Activated CD4-positive, alpha-beta T cell treated with anti-CD3 and anti-CD28 coated beads for 24 hours (primary cell): ENCODE measurements around the gene RHAG.
"Not testable (repeated sequence)": the region's sequence is repeated elsewhere in the genome, so short reads cannot be mapped to it uniquely, and the experiment has no call there.

Experiments used
- DNase-seq, 2 donors: peaks; one replicate each; pipeline ENCODE4 v3.0.0-alpha.2; 2020; ENCODE audit warnings: low read depth in 2 of 2

RHAG gene

GRCh38 chr6:49635978-49636712 lies 494 bp downstream of the RHAG start:
- no peak for DNase-seq

DNA sequence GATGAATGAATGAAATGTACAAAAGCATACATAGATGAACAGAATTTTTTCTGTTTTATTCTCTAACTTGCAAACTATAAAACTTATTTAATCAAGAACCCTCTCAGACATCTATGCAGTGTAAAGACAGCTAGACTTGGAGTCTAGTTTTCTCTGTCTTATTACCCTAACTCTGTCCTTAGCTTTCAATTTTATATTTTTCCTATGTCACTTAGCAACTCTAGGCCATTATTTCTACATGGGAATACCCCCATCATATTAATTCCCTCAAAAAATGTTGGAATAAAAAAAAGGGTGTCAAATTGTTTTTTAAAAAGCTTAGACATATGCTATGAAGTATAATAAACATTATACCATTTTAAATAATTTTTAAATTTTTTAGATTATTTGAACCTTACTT lies 1.2 kb downstream of the RHAG start:
- no peak for DNase-seq

GRCh38 chr6:49634836-49635218 lies 1.8 kb downstream of the RHAG start:
- DNase-seq = no peak

DNA sequence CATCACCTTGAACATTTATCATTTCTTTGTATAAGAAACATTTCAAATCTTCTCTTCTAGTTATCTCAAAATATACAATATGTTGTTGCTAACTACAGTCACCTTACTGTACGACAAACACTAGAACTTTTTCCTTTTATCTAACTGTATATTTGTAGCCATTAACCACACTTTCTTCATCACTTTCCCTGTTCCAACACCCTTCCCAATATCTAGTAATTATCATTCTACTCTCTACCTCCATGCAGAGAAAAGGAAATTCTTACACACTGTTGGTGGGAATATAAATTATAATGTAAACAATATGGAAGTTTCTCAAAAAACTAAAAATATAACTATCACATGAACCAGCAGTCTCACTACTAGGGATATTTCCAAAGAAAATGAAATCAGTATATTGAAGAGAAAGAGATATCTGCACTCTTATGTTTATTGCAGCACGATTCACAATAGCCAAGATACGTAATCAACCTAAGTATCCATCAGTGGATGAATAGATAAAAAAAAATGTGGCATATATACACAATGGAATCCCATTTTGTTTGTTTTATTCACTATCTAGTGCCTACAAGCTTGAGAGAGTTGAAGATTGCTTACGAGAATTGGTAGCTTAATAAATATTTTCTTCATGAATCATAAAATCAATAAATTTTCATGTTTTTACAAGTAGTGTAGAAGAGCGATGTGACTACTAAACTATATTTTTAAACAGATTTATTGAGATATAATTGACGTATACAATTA lies 2.4 kb downstream of the RHAG start:
- no peak for DNase-seq

- no peak for DNase-seq
Observed at GRCh38 chr6:49633541-49633940, 3.1 kb downstream of the RHAG start.

GRCh38 chr6:49632727-49633126 lies 3.9 kb downstream of the RHAG start:
- DNase-seq = no peak

DNA sequence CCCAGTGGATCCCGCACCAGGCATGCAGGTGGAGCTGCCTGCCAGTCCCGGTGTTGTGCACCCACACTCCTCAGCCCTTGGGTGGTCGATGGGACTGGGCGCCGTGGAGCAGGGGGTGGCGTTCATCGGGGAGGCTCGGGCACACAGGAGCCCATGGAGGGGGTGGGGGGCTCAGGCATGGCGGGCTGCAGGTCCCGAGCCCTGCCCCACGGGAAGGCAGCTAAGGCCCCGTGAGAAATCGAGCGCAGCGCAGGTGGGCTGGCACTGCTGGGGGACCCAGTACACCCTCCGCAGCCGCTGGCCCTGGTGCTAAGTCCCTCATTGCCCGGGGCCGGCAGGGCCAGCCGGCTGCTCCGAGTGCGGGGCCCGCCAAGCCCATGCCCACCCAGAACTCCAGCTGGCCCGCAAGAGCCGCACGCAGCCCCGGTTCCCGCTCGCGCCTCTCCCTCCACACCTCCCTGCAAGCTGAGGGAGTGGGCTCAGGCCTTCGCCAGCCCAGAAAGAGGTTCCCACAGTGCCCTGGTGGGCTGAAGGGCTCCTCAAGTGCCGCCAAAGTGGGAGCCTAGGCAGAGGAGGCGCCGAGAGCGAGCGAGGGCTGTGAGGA lies 7.1 kb downstream of the RHAG start:
- not testable (repeated sequence) for DNase-seq

DNA sequence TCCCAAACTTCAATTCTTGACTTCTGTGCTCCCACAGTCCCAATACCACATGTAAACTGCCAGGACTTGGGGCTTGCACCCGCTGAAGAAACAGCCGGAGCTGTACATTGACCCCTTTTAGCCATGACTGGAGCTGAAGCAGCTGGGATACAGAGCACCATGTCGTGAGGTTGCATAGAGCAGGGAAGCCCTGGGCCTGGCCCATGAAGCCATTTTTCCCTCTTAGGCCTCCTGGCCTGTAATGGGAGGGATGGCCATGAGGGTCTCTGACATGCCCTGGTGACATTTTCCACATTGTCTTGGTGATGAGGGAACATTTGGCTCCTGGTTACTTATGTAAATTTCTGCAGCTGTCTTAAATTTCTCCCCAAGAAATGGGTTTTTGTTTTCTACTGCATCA lies 9.8 kb downstream of the RHAG start:
- DNase-seq = no peak

- DNase-seq = no peak
Observed at GRCh38 chr6:49618257-49618656, 18.4 kb downstream of the RHAG start.

GRCh38 chr6:49614144-49614543 lies 22.5 kb downstream of the RHAG start:
- DNase-seq = not testable (repeated sequence)

DNA sequence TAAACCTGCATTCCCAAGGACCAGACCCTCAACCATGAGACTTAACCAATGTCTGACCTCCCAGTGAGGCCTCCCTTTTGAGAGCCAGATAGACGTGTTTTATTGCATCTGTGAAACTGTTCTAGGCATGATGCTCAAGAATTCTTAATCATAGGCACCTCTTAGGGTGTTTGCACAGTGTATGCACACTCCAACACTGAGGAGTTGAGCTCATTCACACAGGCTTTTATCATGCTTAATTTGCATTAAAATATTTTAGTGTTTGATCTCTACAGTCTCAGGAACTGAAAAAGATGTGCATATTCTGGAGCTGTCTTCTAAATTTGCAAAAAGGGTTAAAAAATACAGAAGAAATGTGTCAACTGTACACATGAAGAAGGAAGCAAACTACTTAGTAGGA lies 27.4 kb downstream of the RHAG start:
- DNase-seq = no peak

GRCh38 chr6:49608275-49608674 lies 28.4 kb downstream of the RHAG start:
- not testable (repeated sequence) for DNase-seq

- DNase-seq = no peak
Observed at GRCh38 chr6:49607391-49607982, 29.2 kb downstream of the RHAG start.

DNA sequence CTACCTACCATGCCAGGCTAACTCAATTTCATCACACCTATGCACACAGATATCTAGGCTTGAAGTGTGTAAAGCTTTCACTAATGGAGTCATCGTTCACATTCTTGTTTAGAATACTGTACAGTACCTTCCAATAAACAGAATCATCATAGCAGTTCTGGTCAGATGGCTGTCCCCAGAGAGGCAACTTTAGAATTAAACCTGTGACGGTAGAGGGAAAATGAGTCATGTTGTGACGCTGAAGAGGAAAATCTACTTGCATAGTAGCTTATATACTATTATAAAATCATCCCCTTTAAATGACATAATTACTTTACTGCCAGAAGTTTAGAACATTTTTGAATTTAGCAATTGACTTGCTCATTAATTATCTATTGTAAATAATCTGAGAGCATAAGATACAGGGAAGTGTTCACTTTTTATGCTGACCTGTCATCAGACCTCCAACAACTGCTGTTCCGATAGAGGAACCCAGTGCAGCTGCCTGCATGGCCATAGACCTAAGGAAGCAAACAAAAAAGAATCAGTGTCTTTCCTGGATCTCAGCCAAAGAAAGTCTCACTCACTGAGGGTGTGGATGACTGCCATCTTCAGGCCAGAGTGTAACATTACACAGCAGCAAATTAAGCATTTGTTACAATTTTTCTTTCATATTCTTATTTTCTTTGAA lies 29.8 kb downstream of the RHAG start:
- no peak for DNase-seq

DNA sequence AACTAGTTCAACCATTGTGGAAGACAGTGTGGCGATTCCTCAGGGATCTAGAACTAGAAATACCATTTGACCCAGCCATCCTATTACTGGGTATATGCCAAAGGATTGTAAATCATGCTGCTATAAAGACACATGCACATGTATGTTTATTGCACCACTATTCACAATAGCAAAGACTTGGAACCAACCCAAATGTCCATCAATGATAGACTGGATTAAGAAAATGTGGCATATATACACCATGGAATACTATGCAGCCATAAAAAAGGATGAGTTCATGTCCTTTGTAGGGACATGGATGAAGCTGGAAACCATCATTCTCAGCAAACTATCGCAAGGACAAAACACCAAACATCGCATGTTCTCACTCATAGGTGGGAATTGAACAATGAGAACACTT lies 32.6 kb downstream of the RHAG start:
- not testable (repeated sequence) for DNase-seq

DNA sequence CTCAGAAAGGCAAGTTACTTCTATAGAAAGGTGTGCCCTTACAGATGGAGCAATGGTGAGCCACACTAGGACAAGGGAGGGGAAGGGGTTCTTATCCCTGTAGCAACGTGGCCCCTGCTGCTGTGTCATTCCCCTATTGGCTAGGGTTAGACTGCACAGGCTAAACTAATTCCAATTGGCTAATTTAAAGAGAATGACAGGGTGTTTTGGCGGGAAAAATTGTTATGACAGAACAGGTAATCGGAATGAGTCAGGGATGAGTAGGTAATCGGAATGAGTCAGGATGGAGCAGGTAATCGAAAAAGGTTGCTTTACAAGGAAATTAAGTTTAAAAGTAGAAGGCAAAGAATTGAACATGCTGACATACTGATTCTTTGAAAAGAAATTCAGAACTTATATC lies 49.4 kb downstream of the RHAG start:
- DNase-seq = not testable (repeated sequence)

DNA sequence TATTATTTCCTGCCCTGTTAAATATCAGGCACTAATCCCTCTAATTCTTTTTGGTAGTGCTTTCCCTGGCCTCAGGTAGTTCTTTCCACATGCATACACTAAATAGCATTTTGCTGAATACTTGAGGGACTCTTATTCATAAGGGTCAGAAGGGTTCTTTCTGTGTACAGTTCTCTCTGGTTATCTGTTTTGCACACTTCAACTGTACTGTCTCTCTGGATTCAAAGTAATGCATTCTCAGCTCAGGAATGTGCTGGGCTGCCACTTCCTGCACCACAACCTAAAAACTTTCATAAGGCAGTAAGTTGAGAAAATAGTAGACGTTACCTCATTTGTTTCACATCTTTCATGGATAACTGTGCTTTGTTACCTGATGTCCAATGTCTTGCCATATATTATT lies 54.1 kb downstream of the RHAG start:
- no peak for DNase-seq

GRCh38 chr6:49579649-49580048 lies 57.0 kb downstream of the RHAG start:
- no peak for DNase-seq

- DNase-seq = no peak
Observed at GRCh38 chr6:49576618-49577017, 60.0 kb downstream of the RHAG start.

- no peak for DNase-seq
Observed at GRCh38 chr6:49570474-49571079, 66.1 kb downstream of the RHAG start.

DNA sequence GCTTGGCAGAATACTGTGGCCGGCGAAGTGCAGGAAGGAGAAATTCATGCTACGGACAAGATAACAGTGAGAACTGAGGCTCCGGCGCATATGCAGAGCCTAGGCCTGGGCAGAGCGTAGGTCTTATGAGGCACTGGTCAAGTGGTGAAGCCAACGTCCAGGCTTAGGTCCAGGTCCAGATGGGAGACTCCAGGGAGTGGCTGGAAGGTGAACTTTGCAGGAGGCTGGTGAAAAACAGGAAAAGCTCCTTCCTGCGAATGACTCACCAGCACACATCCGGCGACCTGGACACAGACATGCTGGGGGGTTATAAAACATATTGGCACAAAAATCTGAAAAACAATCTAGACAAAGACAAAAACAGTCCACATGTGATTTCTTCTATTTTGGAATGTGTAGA lies 70.8 kb downstream of the RHAG start:
- DNase-seq = no peak

GRCh38 chr6:49565261-49565660 lies 71.4 kb downstream of the RHAG start:
- DNase-seq = no peak
